ENCODE measurements around the gene CTNNA1.

DNA sequence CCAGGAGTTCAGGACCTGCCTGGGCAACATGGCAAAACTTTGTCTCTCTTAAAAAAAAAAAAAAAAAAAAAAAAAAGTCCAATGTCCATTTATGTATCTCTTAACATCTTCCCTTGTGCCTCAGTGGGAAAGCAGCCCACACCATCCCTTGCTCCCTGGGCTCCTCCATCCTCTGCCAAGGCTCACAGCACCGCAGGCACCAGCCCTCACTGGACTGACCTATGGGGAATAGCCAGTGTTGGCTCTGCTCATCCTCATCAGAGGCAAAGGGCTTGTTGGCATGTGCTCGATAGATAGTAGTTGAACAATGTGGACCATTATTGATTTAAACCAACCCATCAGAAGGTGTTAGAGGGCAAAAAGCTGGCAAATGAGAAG lies 183.7 kb downstream of the CTNNA1 start:
- no peak for TF ChIP-seq POLR2A (IDR thresholded peaks at IDR 0.05)
- no peak for TF ChIP-seq CTCF (IDR thresholded peaks at IDR 0.05)
